DOHH2 (cell line): ENCODE data around the gene CMKLR1.

Source experiments
- H3F3A ChIP-seq: fragments of 200-600 bp; sonication (generic), shearing (Covaris generic); 2 replicates; pipeline ENCODE4 v1.6.0; 2016; ENCODE audit warnings: antibody characterized with exemption, mild to moderate bottlenecking; ENCODE audit not compliant: control insufficient read depth, insufficient read depth
- H3K27ac ChIP-seq: fragments of 200-600 bp; sonication (generic); 2 replicates; pipeline ENCODE4 v1.5.1; 2014; ENCODE audit warnings: low read depth, mild to moderate bottlenecking, low read length, moderate library complexity
- H3K27me3 ChIP-seq: fragments of 200-600 bp; sonication (generic); 2 replicates; pipeline ENCODE4 v1.6.1; 2014; ENCODE audit warnings: mild to moderate bottlenecking, low read length, mixed read lengths; ENCODE audit not compliant: control insufficient read depth
- H3K36me3 ChIP-seq: fragments of 200-600 bp; sonication (generic); 2 replicates; pipeline ENCODE4 v1.6.1; 2014; ENCODE audit warnings: mild to moderate bottlenecking, low read length, moderate library complexity, mixed read lengths; ENCODE audit not compliant: control insufficient read depth
- H3K4me1 ChIP-seq: fragments of 200-600 bp; sonication (generic); 2 replicates; pipeline ENCODE4 v1.6.1; 2014; ENCODE audit warnings: mild to moderate bottlenecking, low read length, mixed read lengths; ENCODE audit not compliant: control insufficient read depth
- H3K4me2 ChIP-seq: fragments of 200-600 bp; sonication (generic); 2 replicates; pipeline ENCODE4 v1.6.0; 2014; ENCODE audit warnings: mild to moderate bottlenecking, low read length, moderate library complexity
- H3K4me3 ChIP-seq: fragments of 200-600 bp; sonication (generic); 2 replicates; pipeline ENCODE4 v1.5.1; 2014; ENCODE audit warnings: mild to moderate bottlenecking, low read length, mixed read lengths
- H3K79me2 ChIP-seq: fragments of 200-600 bp; sonication (generic); 2 replicates; pipeline ENCODE4 v1.6.1; 2014; ENCODE audit warnings: mild to moderate bottlenecking, low read length, mixed read lengths; ENCODE audit not compliant: control insufficient read depth
- H3K9me2 ChIP-seq: fragments of 200-600 bp; sonication (generic); replicated peaks from 2 replicates; pipeline ENCODE4 v1.6.1; 2014; ENCODE audit warnings: mild to moderate bottlenecking, low read length, mixed read lengths; ENCODE audit not compliant: control insufficient read depth
- H3K9me3 ChIP-seq: fragments of 200-600 bp; sonication (generic); 2 replicates; pipeline ENCODE4 v1.6.1; 2014; ENCODE audit warnings: antibody characterized with exemption, low read length, mixed read lengths; ENCODE audit not compliant: control insufficient read depth, insufficient read depth
- H4K20me1 ChIP-seq: fragments of 200-600 bp; sonication (generic); 2 replicates; pipeline ENCODE4 v1.6.0; 2014; ENCODE audit warnings: low read depth, mild to moderate bottlenecking, antibody characterized with exemption, low read length, moderate library complexity; ENCODE audit not compliant: control insufficient read depth, insufficient read depth
- EZH2phosphoT487 ChIP-seq: fragments of 200-600 bp; sonication (generic); IDR thresholded peaks from 2 replicates; pipeline ENCODE4 v1.6.1; 2017; ENCODE audit warnings: borderline replicate concordance, mild to moderate bottlenecking, antibody characterized with exemption, low read length, moderate library complexity, mixed read lengths
- TF ChIP-seq, protein P1 (sequence below): fragments of 200-600 bp; sonication (generic); IDR thresholded peaks from one replicate; pipeline ENCODE4 v1.5.1; 2014; ENCODE audit warnings: antibody characterized with exemption, mild to moderate bottlenecking, low read depth, low read length; ENCODE audit not compliant: poor library complexity, severe bottlenecking

Gene CMKLR1

DNA sequence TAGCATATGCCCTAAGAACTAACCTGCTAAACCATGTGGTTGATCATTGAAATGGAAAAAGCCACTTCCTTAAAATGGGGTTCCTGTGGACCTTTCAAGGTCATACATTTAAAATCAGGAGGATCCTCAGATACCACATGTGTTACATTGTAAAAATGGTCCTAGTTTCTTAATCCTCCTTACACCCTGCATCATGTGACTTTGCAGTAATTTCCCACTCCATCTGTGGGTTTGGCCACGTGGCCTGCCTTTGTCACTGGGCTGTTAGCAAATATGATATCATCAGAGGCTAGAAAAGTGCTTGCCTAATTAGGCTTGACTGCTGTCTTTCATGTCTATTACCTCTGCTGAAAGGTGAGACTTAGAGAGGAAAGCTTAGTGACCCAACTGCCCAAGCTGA is 70.7 kb downstream of the CMKLR1 start:
- Histone ChIP-seq H3K9me2 (no peaks in the 10 kb centered on the region), H3K4me2 (no peak overlapping the region), H4K20me1 (no peaks in the 10 kb centered on the region), H3K27me3 (no peaks in the 10 kb centered on the region), H3K9me3 (no peaks in the 10 kb centered on the region), H3K79me2 (no peaks in the 10 kb centered on the region), H3K27ac (no peak overlapping the region), H3K4me1 (no peaks in the 10 kb centered on the region), H3K4me3 (no peak overlapping the region), H3F3A (no peaks in the 10 kb centered on the region), H3K36me3 (no peaks in the 10 kb centered on the region)
- TF ChIP-seq, protein P1, sequence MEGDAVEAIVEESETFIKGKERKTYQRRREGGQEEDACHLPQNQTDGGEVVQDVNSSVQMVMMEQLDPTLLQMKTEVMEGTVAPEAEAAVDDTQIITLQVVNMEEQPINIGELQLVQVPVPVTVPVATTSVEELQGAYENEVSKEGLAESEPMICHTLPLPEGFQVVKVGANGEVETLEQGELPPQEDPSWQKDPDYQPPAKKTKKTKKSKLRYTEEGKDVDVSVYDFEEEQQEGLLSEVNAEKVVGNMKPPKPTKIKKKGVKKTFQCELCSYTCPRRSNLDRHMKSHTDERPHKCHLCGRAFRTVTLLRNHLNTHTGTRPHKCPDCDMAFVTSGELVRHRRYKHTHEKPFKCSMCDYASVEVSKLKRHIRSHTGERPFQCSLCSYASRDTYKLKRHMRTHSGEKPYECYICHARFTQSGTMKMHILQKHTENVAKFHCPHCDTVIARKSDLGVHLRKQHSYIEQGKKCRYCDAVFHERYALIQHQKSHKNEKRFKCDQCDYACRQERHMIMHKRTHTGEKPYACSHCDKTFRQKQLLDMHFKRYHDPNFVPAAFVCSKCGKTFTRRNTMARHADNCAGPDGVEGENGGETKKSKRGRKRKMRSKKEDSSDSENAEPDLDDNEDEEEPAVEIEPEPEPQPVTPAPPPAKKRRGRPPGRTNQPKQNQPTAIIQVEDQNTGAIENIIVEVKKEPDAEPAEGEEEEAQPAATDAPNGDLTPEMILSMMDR, result no peak
- TF ChIP-seq EZH2phosphoT487, result no peak

DNA sequence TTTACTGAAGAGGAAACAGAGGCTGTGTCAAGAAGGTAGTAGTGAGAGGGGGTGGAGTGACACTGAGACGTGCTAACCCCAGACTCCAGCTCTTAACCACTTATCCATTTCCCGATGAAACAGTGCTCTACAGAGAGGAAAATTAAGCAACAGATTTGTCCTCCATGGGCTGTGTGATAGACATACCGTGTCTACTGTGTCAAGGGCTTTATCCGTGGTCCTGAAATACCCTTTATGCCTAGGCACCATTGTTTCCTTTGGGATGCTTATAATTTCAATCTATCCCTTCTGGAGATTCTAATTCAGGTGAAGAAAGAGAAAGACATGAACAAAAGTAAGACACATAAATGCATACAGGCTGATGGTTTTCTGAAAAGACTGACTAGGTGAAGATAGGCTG is 71.7 kb downstream of the CMKLR1 start:
- H3K4me1 ChIP-seq, result no peaks in the 10 kb centered on the region
- no peaks in the 10 kb centered on the region for H3K36me3 ChIP-seq
- H3K27me3 ChIP-seq, result no peaks in the 10 kb centered on the region
- H3K9me2 ChIP-seq, result no peaks in the 10 kb centered on the region
- H3K4me2 ChIP-seq, result no peak overlapping the region
- H3K4me3 ChIP-seq, result no peak overlapping the region
- TF ChIP-seq, protein P1, result no peak
- TF ChIP-seq EZH2phosphoT487, result no peak
- H3F3A ChIP-seq, result no peaks in the 10 kb centered on the region
- no peaks in the 10 kb centered on the region for H4K20me1 ChIP-seq
- no peak overlapping the region for H3K27ac ChIP-seq
- no peaks in the 10 kb centered on the region for H3K9me3 ChIP-seq
- H3K79me2 ChIP-seq, result no peaks in the 10 kb centered on the region

GRCh38 chr12:108266131-108266530 is 73.0 kb downstream of the CMKLR1 start:
- no peak overlapping the region for H3K4me3 ChIP-seq
- no peaks in the 10 kb centered on the region for H3K4me1 ChIP-seq
- H3K9me3 ChIP-seq, result no peaks in the 10 kb centered on the region; the same call in 1 of the 2 replicates
- no peak for TF ChIP-seq EZH2phosphoT487
- TF ChIP-seq, protein P1, result no peak
- no peak overlapping the region for H3K4me2 ChIP-seq
- no peak overlapping the region for H3K27ac ChIP-seq
- H3F3A ChIP-seq, result no peaks in the 10 kb centered on the region
- no peaks in the 10 kb centered on the region for H3K36me3 ChIP-seq
- H3K9me2 ChIP-seq, result no peaks in the 10 kb centered on the region
- H3K79me2 ChIP-seq, result no peaks in the 10 kb centered on the region
- H3K27me3 ChIP-seq, result no peaks in the 10 kb centered on the region
- H4K20me1 ChIP-seq, result no peaks in the 10 kb centered on the region

GRCh38 chr12:108265505-108265904 is 73.6 kb downstream of the CMKLR1 start:
- no peaks in the 10 kb centered on the region for H3K4me1 ChIP-seq
- no peaks in the 10 kb centered on the region for H4K20me1 ChIP-seq
- H3K4me3 ChIP-seq, result no peak overlapping the region
- H3K9me3 ChIP-seq, result no peaks in the 10 kb centered on the region; the same call in none of the 2 replicates
- no peak overlapping the region for H3K27ac ChIP-seq
- H3K9me2 ChIP-seq, result no peaks in the 10 kb centered on the region
- no peaks in the 10 kb centered on the region for H3F3A ChIP-seq
- H3K79me2 ChIP-seq, result no peaks in the 10 kb centered on the region
- no peaks in the 10 kb centered on the region for H3K27me3 ChIP-seq
- no peaks in the 10 kb centered on the region for H3K36me3 ChIP-seq
- H3K4me2 ChIP-seq, result no peak overlapping the region
- no peak for TF ChIP-seq EZH2phosphoT487
- TF ChIP-seq, protein P1, result no peak
